ENCODE data around the gene RPN1. TPM values are rescaled to one million over a fixed set of nuclear protein-coding genes. Genes with fewer than 3 reads are reported as not detected.

Gene RPN1
- total and polyA plus RNA-seq, 7 donors, result 33.6 to 220 (median 137) TPM

Other genes starting within 250 kb of the RPN1 start
- not detected for gene DNAJB8, start 183.9 kb downstream of the RPN1 start, total RNA-seq
- not detected for gene DNAJB8, start 183.9 kb downstream of the RPN1 start, polyA plus RNA-seq
- gene GATA2, start 157.6 kb downstream of the RPN1 start, total RNA-seq, result 1 to 10 TPM; 2.1 to 6.6 (median 5.0) TPM
- 1 to 10 TPM in 2 of 3 donors, under 1 TPM in 1; 0.46 to 5.2 (median 1.8) TPM for gene GATA2, start 157.6 kb downstream of the RPN1 start, polyA plus RNA-seq
- 10 to 100 TPM; 73.6 to 100.0 (median 86.8) TPM for gene RAB7A, start 75.4 kb upstream of the RPN1 start, total RNA-seq
- 100 to 1,000 TPM; 159 to 275 (median 172) TPM for gene RAB7A, start 75.4 kb upstream of the RPN1 start, polyA plus RNA-seq
- 10 to 100 TPM; 30.3 to 40.5 (median 34.4) TPM for gene ACAD9, start 228.8 kb upstream of the RPN1 start, total RNA-seq
- gene ACAD9, start 228.8 kb upstream of the RPN1 start, polyA plus RNA-seq, result 10 to 100 TPM; 16.2 to 32.4 (median 18.5) TPM

Measured in sigmoid colon (tissue), 7 donors.